SK-N-MC (cell line): ENCODE measurements around the gene CTNND2.

Experiments
- DNase-seq: peaks from one replicate; pipeline ENCODE4 v3.0.0-alpha.2; 2011; ENCODE audit warnings: low read depth, low spot score
- H3K27ac ChIP-seq: fragments of 200-600 bp; sonication (generic); 2 replicates; pipeline ENCODE4 v1.5.1; 2016; ENCODE audit warnings: mixed run types
- H3K36me3 ChIP-seq: fragments of 200-600 bp; sonication (generic); 2 replicates; pipeline ENCODE4 v1.6.1; 2017; ENCODE audit warnings: antibody characterized with exemption, low read length, mixed read lengths; ENCODE audit not compliant: insufficient read depth
- H3K4me3 ChIP-seq: fragments of 200-600 bp; sonication (generic); 2 replicates; pipeline ENCODE4 v1.5.1; 2016
- H3K9ac ChIP-seq: fragments of 200-600 bp; sonication (generic); 2 replicates; pipeline ENCODE4 v1.8.0; 2017; ENCODE audit warnings: mixed run types, mixed read lengths; ENCODE audit not compliant: insufficient read length
- H3K9me3 ChIP-seq: fragments of 200-600 bp; sonication (generic); 2 replicates; pipeline ENCODE4 v1.6.1; 2017; ENCODE audit warnings: low read depth, mild to moderate bottlenecking, antibody characterized with exemption, low read length, moderate library complexity, mixed read lengths
- EZH2 ChIP-seq: fragments of 200-600 bp; sonication (generic); IDR thresholded peaks from one replicate; pipeline ENCODE4 v1.6.1; 2017; ENCODE audit warnings: antibody characterized with exemption
- FOXP2 ChIP-seq: optimal IDR thresholded peaks from 2 replicates; pipeline ENCODE3; 2011; ENCODE audit warnings: mild to moderate bottlenecking, moderate library complexity; ENCODE audit not compliant: insufficient read depth; ENCODE audit errors: extremely low read length, control extremely low read depth
- POLR2AphosphoS5 ChIP-seq: IDR thresholded peaks from 2 replicates; pipeline ENCODE4 v1.6.1; 2012; ENCODE audit warnings: mild to moderate bottlenecking, low read depth, low read length, borderline replicate concordance

CTNND2 gene

GRCh38 chr5:11904265-11904906 is at the start of gene CTNND2:
Gene CTNND2 (minus strand): TSS chr5:11904446. CDS start chr5:11903853, 593 bp downstream.
- Histone ChIP-seq H3K36me3 (no peaks in the 10 kb centered on the region), H3K9ac (peak within 1 kb of the TSS; percentile 49), H3K4me3 (peak within 1 kb of the TSS; percentile 86), H3K9me3 (no peaks in the 10 kb centered on the region), H3K27ac (no peak within 1 kb of the TSS)
- no peak for DNase-seq
- no peak for TF ChIP-seq EZH2
- no peak for TF ChIP-seq FOXP2

- no peak for DNase-seq
- H3K9me3 ChIP-seq, result no peaks in the 10 kb centered on the region
- no peaks in the 10 kb centered on the region for H3K36me3 ChIP-seq
- TF ChIP-seq EZH2, result no peak
- no peak overlapping the region for H3K4me3 ChIP-seq
- H3K9ac ChIP-seq, result no peak overlapping the region
- H3K27ac ChIP-seq, result no peak overlapping the region
These were observed 42.1 kb upstream of the CTNND2 start for GRCh38 chr5:11946317-11946716.

- Histone ChIP-seq H3K36me3 (no peaks in the 10 kb centered on the region), H3K27ac (no peak overlapping the region), H3K9me3 (no peaks in the 10 kb centered on the region), H3K9ac (no peak overlapping the region), H3K4me3 (no peak overlapping the region)
- DNase-seq, result no peak
- TF ChIP-seq POLR2AphosphoS5, result no peak
- no peak for TF ChIP-seq FOXP2
- no peak for TF ChIP-seq EZH2
These were observed 37.3 kb upstream of the CTNND2 start for GRCh38 chr5:11941566-11941965.

GRCh38 chr5:11931638-11932037 is 27.4 kb upstream of the CTNND2 start:
- H3K4me3 ChIP-seq, result no peak overlapping the region
- TF ChIP-seq FOXP2, result no peak
- no peak for TF ChIP-seq POLR2AphosphoS5
- TF ChIP-seq EZH2, result no peak
- H3K36me3 ChIP-seq, result no peaks in the 10 kb centered on the region

GRCh38 chr5:11928909-11929308 is 24.7 kb upstream of the CTNND2 start:
- Histone ChIP-seq H3K27ac (no peak overlapping the region), H3K9ac (no peak overlapping the region), H3K9me3 (no peaks in the 10 kb centered on the region), H3K36me3 (no peaks in the 10 kb centered on the region), H3K4me3 (no peak overlapping the region)
- TF ChIP-seq EZH2, result no peak
- no peak for DNase-seq

More at GRCh38 chr5:11931638-11932037, 27.4 kb upstream of the CTNND2 start:
- H3K9ac ChIP-seq, result no peak overlapping the region
- 0 out of 2 replicates have a peak, but pooled peaks cover 3% of the 10 kb centered on the region for H3K9me3 ChIP-seq
- no peak overlapping the region for H3K27ac ChIP-seq
- DNase-seq, result no peak

- TF ChIP-seq FOXP2, result no peak
- no peak for TF ChIP-seq EZH2
- no peak for TF ChIP-seq POLR2AphosphoS5
- Histone ChIP-seq H3K27ac (no peak overlapping the region), H3K4me3 (no peak overlapping the region), H3K9me3 (no peaks in the 10 kb centered on the region), H3K36me3 (no peaks in the 10 kb centered on the region), H3K9ac (no peak overlapping the region)
- DNase-seq, result no peak
These were observed 21.5 kb upstream of the CTNND2 start for GRCh38 chr5:11925701-11926100.

GRCh38 chr5:11922394-11922793 is 18.1 kb upstream of the CTNND2 start:
- no peak for TF ChIP-seq EZH2
- no peak for TF ChIP-seq POLR2AphosphoS5
- TF ChIP-seq FOXP2, result no peak
- no peak overlapping the region for H3K4me3 ChIP-seq
- H3K9ac ChIP-seq, result no peak overlapping the region
- no peak overlapping the region for H3K27ac ChIP-seq
- DNase-seq, result no peak
- H3K36me3 ChIP-seq, result no peaks in the 10 kb centered on the region
- H3K9me3 ChIP-seq, result no peaks in the 10 kb centered on the region

- H3K27ac ChIP-seq, result no peak overlapping the region
- no peaks in the 10 kb centered on the region for H3K9me3 ChIP-seq
- no peaks in the 10 kb centered on the region for H3K36me3 ChIP-seq
- TF ChIP-seq FOXP2 (no peak), POLR2AphosphoS5 (no peak), EZH2 (no peak)
- no peak overlapping the region for H3K4me3 ChIP-seq
- H3K9ac ChIP-seq, result no peak overlapping the region
- no peak for DNase-seq
These were observed 14.3 kb upstream of the CTNND2 start for GRCh38 chr5:11918463-11919045.

GRCh38 chr5:11909471-11909870 is 5.2 kb upstream of the CTNND2 start:
- Histone ChIP-seq H3K36me3 (no peaks in the 10 kb centered on the region), H3K9me3 (no peaks in the 10 kb centered on the region), H3K4me3 (no peak overlapping the region), H3K27ac (no peak overlapping the region), H3K9ac (no peak overlapping the region)
- TF ChIP-seq POLR2AphosphoS5 (no peak), FOXP2 (no peak), EZH2 (no peak)
- no peak for DNase-seq
